HG02840 (cell line): ENCODE measurements around the gene KRT2.
"Not testable (repeated sequence)": the region's sequence is repeated elsewhere in the genome, so short reads cannot be mapped to it uniquely, and the experiment has no call there.

Experiments used
- ATAC-seq: cut with Tn5 transposase; IDR thresholded peaks from one replicate; pipeline ENCODE4 v1.9.1; 2021; ENCODE audit warnings: mild to moderate bottlenecking, moderate library complexity, moderate number of reproducible peaks; ENCODE audit not compliant: unreplicated experiment, low FRiP score

The KRT2 gene

DNA sequence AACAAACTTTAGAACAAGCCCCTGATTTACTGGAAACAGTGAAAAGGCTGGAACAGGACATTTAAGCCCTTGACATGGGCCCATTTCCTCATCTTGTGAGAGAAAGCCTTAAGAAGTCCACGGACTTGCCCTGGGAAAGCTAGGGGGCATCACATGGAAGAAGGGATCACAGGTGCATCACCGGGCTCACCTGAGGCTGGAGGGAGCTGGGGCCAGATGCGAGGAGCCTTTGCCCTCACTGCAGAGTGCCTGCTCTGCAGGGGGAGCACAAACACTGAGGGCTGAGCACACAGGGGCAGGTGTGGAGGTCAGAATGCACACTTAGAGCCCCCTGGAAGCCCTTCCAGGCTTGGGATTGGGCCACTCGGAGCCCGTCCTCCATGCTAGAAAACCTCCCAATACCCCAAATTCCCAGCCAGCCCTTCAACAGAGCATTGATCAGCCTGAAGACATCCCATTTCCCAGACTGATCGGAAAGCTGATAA, 33.4 kb upstream of the KRT2 start:
- no peak for ATAC-seq

DNA sequence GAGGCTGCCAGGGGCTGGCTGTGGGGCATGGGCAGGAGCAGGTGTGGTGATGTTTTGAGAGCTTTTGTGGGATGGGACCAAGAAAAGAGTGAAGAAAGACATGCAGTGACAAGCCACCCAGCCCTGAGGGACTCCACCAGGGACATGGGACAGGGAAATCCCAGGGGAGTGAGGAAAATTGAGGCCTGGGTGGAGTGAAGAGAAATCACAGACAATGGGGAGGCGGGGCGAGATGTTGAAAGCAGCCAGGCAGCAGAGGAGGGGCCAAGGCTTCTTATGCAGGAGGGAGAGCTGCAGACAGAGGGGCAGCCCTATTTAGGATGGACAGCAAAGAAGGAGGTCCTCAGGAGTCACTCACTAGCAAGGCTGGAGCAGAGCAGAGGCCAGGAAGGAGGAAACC, 32.4 kb upstream of the KRT2 start:
- no peak for ATAC-seq

DNA sequence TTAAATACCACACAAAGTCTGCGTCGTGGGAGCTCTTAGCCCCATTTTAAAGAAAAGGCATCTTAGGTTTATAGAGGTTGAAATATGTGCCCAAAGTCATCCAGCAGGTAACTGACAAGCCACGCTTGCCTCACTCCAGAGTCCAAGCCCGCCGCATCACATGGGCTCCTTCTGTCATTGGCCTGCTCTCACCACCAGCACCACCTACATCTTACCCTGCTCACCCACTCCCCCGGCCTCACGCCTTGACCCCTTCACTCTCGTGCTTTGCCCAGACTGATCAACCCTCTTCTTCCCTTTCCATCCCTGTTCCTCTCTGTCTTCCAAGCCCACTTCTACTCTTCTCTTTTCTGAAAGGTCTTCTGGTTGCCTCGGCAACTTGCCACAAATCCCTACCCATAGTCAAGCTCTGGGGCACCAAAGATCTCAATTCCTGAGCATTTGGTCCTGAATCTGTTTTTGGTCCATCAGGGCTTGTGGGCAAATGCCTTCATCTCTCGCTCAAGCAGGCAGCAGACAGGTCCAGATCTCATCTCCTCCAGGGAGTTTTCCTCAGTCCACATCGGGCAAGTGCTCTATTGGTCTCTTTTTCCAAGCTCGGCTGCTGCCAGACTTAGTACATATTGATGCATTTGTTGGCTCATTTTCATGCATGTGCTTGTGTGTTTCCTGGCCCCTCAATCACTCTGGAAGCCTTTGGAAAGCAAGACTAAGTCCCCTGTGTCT, 31.7 kb upstream of the KRT2 start:
- ATAC-seq = no peak

DNA sequence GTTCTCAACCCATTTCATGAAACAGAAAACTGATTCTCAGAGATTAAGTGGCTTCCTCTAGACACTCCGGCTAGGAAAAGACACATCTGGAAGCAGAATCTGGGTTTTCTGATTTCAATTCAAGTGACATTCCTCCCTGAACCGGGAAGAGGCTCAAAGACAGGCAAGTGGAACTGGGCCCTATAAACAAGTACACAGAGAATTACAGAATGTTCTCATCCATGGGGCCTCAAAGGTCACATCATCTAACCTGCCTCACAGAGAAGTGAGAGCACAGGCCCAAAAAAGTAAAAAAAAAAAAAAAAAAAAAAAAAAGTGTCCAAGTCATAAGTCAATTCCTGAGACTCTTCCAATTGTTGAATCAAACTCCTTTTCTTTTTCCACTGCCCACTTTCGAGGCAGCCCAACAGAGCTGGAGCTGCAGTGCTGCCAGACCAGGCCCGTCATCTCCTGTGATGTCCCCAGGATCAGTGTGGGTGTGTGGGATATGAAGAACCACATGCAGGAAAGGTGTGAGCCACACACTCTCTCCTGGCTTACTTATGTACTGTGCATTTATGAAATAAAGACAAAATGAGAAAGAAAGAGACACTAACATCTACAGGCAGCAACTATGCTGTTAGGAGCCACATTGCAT, 31.0 kb upstream of the KRT2 start:
- no peak for ATAC-seq

DNA sequence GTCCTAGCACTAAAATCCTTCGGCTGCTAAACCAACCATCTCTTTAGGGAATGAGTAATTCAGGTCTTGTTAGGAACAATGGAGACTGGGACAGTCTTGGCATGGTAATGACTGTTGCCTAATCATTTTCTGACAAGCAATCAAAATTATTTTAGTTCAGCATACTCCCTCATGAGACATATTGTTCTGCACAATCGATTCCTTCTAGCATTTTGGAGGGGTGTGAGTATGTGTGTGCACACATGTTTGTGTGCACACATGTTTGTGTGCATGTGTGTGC, 30.3 kb upstream of the KRT2 start:
- no peak for ATAC-seq

DNA sequence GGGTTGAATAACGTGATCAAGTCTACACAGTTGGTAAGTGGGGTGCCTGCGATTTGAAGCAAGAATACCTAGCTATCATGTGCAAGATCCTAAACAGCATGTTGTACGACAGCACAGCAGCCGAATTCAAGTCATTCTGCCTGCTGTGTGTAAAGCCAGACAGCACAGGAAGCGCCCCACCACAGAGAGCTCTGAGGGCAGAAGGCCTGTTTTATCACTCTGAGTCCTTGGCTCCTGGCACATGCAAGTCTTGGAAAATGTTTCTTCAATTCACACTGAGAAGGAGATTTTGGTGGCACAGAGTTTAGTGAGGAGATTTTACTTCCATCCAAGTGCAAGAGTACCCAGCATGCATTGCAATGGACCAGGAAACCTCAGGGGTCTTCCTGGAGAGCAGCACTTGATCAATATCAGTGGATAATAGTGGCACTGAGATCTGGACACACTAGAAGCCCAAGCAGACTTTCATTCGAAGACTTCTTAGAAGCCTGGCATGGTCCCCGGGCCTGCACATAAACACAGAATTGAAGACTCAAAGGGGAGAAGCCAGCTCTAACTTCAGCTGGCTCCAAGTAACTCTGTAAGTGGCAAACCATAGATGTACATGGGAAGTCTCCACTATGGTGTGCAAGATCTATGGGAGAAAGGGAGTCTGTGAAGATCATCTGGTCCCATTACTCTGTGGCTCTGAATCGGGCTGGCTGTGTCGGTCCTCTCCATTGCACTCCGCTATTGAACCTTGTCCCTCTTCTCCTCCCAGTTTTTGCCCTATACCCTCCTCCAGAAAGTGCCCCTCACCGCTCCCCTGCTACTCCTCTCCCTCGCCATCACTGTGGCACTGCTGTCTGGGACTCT, 29.7 kb upstream of the KRT2 start:
- ATAC-seq = no peak

DNA sequence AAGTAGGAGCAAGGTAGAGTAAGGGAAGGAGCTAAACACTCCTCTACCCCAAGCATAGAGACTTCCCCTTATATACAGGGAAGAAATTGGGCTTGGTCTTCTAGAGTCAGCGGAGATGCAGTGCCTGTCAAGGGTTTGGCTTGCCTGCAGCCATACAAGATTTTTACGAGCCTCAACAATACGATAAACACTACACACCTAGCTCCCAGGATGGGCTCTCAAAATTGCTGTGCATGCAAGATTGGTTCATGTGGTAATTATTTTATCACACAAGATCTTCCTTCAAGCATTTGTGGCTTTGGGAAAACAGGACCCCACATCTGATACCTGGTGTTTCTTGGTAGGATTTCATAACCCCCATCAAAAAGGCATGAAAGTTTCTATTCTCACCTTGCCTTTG, 28.4 kb upstream of the KRT2 start, which contains the start of gene KRT1:
TSS of gene KRT1 (minus strand) at position 45 of the 400 bp plus-strand sequence. CDS start 59 bp downstream, outside the sequence.
- no peak for ATAC-seq

DNA sequence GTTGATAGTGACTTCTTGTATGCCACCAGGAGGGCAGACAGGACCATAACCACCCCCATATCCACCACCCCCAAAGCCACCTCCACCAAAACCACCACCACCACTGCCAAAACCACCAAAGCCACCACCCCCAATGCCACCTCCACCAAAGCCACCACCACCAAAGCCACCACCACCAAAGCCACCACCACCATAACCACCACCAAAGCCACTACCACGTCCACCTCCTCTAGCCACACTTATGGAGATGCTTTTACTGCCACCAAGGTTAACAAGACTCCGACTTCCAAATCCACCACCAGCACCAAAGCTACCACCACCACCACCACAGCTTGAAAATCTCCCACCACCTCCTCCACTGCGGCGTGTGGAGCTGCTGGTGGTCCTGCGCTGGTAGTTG, 27.9 kb upstream of the KRT2 start:
- no peak for ATAC-seq

DNA sequence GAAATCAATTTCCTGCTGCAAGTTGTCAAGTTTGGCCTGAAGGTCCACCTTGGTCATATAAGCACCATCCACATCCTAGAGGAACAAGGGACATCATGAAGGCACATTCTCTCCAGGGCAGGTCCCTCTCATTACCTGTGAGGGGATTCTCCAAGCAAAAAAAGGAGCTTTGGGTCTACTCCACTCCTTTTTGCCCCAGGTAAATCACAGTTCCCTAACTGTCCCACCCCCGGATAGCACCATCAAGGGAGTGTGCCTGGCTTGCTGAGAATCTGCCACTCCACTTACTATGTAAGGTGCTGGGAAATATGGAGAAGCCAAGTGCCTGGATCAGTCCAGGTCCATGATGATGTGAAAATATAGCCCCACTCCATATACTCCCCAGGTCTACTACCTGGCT, 25.7 kb upstream of the KRT2 start:
- no peak for ATAC-seq

DNA sequence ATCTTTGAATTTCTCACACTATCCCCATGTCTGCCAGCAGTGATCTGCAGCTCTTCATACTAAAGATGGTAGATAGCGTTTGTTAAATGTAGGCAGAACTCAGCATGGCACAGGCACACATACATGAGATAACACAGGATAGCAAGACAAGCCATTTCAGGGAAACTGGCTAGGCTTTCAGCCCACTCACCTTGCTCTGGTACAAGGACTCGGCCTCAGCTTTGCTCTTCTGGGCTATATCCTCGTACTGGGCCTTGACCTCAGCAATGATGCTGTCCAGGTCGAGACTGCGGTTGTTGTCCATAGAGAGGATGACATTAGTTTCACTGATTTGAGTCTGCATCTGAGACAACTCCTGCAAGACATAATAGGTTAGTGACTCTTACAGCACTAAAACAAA, 25.1 kb upstream of the KRT2 start:
- no peak for ATAC-seq

DNA sequence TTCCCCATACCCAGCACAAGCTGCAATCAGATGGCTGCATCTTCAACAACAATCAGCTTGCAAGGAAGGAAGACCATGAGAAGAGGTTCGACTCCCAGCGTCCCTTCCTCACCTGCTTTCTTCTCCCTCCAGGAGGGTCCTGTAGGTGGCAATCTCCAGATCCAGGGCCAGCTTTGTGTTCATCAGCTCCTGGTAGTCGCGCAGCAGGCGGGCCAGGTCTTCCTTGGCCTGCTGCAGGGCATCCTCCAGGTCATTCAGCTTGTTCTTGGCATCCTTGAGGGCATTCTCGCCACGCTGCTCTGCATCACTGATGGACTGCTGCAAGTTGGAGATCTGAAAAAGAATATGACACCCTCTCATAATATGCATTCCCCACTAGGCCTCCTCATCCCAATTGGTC, 24.2 kb upstream of the KRT2 start:
- no peak for ATAC-seq

DNA sequence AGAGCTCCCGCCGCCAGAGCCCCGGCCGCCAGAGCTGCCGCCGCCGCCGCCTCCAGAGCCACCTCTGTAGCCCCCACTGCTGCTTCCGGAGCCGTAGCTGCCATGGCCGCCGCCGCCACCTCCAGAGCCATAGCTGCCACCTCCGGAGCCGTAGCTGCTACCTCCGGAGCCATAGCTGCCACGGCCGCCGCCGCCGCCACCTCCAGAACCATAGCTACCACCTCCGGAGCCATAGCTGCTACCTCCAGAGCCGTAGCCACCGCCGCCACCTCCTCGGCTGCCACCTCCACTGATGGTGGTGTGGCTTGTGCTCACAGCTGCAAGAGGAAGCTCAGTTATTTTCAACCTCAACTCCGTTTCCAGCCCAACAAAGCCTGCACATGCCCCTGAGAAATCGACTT, 23.3 kb upstream of the KRT2 start:
- ATAC-seq = no peak

DNA sequence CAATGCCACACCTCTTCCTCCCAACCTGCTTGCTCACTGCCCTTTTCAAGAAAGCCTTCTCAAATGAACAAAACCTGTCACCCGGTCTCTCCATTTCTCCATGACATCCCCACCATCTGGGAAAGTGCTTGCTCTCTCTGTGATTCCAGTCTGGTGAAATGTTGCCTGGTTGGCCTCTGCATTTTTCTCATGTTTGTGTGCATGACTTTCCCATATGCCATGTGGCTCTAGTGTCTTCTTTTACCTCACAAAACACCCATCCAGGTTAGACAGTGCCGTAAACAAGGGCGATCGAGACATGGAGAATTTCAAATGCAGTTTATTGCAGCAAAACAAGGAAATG, 22.4 kb upstream of the KRT2 start:
- ATAC-seq = no peak

DNA sequence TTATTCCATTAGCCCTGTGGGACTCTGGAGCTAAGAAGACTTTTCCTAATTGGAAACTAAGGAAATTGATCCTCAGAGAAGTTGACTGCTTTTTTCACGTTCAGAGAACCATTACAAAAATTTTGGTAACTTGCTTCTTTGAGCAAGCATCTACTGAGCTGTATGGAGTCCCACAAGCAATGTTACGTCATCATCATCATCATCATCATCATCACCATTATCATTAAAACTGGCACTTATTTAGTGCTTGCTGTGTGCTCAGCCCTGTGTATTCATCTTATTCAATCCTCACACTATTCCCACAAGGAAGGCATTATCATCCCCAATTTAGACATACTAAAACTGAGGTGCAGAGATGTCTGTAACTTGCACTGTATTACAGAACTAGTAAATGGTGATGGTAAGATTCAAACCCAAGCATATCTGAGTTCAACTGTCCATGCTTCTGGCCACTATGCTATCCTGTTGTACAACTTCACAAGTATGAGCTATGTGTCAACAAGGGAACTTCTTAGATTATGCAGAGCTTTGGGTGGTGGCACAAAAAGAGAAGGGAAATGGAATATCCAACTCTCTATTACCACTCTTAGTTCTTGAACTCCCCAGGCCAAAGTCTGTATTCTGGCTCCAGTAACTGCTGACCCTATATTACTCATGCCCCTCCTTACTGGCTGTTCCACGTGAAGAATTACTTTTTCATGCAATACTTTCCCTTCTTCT, 21.9 kb upstream of the KRT2 start:
- ATAC-seq = no peak

DNA sequence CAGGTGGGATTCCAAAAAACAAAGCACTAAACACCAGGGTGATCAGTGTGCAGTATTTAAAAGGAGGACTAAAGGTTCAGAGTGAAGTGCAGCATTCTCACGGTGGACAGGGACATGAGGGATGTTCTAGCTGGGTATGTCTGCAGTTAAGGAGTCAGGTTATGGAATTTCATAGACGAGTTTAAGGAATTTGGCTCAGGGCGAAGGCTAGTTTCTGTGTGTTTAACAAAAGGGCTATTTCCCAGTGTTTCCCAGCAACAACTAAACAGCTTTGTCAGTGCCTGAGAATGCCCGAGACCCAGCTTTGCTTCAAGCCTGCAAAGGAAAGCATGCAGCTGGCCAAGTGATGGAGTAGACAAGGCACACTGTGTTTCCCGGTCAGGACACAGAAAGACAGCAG, 21.2 kb upstream of the KRT2 start:
- no peak for ATAC-seq

DNA sequence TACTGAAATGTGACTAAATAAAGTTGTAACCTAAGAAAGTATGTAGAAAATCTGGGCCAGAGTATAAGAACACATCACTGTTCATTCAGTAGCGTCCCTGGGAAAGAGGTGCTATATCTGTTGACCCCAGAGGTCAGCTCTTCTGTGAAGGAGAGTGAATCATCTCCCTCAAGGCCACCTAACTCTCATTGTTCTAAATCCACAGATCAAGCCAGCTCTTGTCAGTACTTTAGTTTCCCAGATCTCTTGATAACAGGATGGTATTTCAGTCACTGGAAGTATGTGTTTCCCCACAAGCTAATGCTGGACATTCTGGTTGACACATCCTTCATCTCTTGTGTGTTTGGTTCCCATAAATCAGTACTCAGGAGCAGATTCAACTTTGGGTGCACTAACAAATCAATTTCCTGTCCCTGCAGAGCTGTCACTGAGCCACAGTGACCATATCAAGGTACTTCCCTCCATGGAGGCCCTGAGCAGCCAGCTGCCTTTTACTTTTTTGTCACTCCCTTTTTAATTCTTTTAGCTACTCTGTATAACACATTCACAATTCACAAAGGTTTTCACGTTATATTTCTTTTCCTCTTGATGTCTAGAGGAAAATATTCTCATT, 20.4 kb upstream of the KRT2 start:
- ATAC-seq = no peak

DNA sequence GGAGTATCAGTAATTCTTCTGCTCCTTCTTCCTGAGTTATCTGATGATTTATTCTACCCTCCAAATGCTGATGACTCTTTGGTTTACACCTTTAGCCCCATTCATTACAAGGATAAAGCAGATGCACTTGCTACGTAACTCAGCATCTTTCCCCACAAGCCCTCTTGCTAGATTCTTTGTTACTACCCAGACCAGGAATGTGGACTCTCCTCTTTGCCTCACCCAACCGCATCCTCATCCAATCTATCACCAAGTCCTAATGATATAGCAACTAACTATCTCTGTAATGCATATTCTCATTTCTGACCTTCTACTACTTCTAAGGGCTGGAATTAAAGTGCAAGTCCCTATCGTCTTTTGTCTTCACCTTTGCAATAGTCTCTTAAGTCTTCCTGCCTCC, 18.9 kb upstream of the KRT2 start:
- no peak for ATAC-seq

DNA sequence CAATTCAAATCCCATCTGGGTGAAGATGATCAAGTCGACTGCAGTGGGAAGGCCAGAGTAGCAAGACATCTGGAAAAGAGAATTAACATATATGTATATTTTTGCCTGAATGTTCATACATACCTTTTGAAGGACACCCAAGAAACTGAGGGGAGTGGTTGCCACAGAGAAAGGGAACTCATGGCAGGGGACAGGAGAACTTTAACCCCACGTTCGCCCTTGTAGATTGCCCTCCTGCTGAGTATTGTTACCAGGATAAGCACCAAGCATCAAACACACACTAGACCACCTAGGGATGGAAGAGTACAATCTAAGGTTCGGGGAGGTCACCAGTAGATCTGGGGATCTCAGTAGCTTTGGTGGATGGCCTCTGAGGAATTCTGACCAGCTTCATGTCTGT, 18.5 kb upstream of the KRT2 start:
- no peak for ATAC-seq

DNA sequence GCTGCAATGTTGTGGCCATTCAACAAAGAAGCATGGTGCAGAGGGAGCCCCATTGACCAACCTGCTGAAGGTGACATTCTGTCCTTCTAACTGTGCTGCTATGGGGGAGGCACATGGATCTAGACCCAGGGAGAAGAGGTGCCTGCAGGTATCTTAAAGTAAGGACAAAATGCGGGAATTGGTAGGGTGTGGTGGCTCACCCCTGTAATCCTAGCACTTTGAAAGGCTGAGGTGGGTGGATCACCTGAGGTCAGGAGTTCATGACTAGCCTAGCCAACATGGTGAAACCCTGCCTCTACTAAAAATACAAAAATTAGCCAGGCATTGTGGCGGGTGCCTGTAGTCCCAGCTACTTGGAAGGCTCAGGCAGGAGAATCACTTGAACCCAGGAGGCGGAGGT, 17.9 kb upstream of the KRT2 start:
- not testable (repeated sequence) for ATAC-seq

DNA sequence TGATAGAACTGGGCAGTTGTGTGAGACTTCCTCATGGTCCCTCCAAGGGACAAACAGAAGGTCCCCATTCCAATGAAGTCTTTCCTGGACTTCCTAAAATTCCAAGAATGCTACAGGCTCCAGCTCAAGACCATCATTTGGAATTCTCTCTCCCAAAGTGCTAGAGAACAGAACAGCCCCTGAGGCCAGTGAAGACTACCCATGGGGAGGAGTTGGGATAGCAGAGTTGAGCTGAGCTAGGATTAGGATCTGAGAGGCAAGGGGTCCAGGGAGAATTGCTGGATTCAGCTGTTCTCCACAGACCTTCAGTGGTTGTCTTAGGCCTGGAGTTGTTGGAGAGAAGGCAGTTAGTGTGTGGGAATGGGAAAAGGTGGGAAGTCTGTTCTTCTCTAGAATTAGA, 17.4 kb upstream of the KRT2 start:
- ATAC-seq = no peak

DNA sequence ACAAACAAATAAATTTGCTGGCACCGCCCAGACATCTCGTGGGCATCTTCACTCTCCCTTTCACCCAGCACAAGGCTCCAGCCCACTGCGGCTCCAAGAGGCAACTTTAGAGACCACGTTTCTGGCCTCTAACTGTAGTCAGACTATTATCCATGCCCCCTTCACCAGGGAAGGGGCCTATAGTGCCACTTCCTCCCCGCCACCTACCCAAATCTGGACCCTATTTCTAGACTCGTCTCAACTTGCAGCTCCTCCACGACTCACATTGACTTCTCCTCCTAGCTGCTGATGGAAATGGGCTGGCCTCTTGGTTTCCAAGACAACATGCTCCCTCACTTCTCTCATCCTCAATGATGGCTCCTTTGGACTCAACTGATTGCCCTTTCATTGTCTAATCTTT, 15.9 kb upstream of the KRT2 start:
- ATAC-seq = no peak
